ENCODE measurements around the gene ZDHHC24.
A peak's percentile ranks its signal among the peaks of the same experiment; 100 is the strongest.
"Not testable (repeated sequence)": the region's sequence is repeated elsewhere in the genome, so short reads cannot be mapped to it uniquely, and the experiment has no call there.

ZDHHC24 gene

DNA sequence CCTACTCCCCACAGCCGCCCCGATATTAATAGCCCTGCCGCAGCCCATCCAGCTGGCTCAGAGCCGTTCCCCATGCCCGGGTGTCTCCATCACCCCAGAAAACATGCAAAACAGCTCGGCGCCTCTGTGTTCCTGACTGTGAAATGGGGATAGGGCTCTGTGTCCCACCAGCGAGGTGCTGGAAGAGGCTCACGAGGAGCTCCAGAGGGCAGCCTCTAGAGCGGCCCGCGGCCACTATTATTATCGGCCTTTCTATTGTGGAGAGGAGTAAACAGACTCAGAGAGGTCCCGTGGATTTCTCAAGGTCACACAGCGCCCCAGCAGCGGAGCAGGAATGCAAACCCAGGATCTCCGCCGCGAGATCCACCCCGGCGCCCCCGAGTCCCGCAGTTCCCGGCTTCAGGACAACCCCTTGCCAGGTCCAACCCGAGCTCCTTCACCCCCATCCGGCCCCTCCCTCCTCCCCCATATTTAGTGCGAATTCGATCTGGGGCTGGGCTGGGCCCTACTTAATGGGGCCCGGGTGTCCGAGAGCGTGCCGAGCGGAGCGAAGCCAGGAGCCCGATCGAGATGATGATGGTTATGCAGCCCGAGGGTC is 619 bp upstream of the ZDHHC24 start, which contains the start of gene ACTN3:
Gene ACTN3, plus strand, starts transcription at position 536 of the 598 bp plus-strand sequence. Its CDS starts 35 bp downstream, at position 571.
- DNase-seq (ENCODE audit: low read depth, low spot score): peak; percentile 50

DNA sequence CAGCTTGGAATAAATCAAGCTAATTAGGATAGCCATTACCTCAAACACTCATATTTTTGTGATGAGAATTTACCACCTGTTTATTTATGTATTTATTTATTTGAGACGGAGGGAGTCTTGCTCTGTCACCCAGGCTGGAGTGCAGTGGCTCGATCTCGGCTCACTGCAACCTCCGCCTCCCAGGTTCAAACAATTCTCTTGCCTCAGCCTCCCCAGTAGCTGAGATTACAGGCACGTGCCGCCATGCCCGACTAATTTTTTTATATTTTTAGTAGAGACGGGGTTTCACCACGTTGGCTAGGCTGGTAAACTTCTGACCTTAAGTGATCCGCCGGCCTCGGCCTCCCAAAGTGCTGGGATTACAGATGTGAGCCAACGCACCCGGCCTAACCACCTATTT is 896 bp downstream of the ZDHHC24 start:
- DNase-seq (ENCODE audit: low read depth, low spot score): not testable (repeated sequence)

DNA sequence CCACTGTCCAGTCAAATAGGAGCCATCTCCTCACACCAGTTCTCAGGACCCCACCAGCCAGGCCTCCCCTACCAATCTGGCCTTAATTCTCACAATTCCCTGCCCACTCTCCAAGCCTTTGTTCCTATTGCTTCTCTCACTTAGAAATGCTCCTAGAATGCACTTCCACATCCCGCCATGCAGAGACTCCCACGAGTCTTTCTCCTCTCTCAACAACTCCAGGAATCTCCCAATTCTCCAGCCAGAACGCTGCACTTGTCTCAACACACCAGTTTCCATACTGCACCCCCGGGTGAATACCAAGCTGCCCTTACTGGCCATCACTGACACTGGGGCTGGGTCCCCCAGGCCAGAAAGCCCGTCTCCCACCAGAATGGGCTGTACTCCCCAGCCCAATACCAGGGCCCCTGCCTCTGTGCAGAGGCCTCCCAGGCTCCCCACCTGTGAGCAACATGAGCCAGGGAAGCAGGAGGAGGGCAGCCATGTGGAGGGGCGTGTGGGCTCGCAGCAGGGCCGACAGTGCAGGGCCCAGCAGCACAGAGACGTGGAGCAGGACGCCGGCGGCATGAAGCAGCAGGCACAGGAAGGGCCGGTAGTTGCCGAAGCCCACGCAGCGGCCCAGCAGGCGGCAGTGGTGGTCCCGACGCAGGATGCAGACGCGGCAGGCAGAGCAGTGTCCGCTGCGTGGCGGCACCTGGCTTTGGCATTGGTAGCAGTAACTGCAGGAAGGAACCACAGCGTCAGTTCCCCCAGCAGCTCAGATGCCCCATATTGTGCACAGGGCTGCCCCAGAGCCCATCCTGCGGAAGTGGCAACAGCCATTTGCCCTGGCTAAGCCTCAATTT is 2.4 kb downstream of the ZDHHC24 start:
- no peak for DNase-seq (ENCODE audit: low read depth, low spot score)

DNA sequence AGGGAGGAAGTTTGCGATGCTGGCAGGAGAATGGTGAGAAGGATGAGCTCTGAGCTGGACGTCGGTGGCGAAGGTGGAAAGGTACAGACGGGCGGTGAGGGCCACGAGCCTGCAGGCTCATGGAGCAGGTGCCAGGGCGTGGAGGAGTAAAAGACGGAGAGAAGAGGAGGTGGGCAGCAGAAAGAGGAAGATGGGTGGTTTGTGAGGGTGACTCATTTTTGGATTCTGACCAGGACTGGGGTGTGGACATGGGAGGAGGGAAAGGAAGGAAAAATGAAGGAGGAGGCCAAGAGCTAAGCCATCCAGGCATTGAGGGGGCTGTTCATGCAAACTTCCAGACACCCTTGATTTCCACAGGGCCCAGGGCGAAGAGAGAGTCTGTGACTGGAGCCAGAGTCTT is 3.5 kb downstream of the ZDHHC24 start:
- DNase-seq (ENCODE audit: low read depth, low spot score): no peak

DNA sequence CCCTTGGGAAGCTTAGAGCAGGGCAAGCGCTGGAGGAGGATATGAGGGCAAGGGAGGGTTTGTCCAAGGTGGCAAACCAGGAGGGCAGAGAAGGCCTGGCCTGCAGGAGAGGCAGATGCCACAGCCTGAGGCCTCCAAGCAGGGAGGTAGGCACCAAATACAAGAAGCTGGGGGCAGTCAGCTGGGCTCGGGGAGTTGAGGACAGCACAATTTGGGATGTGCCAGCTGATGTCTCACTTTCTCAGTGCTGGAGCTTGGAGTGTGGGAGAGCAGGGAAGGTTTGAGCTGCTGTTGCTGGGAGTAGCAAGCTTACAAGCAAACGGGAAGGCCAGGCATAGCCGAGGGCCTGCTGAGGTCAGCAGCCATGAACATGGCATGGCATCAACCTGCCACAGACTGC is 4.0 kb downstream of the ZDHHC24 start:
- DNase-seq (ENCODE audit: low read depth, low spot score): no peak

DNA sequence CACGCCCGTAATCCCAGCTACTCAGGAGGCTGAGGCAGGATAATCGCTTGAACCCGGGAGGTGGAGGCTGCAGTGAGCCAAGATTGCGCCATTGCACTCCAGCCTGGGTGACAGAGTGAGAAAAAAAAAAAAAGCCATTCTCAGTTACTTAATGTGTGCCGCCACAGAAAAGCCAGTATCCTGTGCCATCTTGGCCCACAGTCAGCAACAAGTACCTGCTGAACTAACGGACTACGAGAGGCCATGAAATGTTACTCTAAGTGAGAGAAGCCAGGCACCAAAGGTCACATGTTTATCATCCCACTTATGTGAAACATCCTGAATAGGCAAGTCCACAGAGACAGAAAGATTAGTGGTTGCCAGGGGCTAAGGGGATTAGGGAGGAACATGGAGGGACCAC is 5.2 kb downstream of the ZDHHC24 start:
- DNase-seq (ENCODE audit: low read depth, low spot score): not testable (repeated sequence)

DNA sequence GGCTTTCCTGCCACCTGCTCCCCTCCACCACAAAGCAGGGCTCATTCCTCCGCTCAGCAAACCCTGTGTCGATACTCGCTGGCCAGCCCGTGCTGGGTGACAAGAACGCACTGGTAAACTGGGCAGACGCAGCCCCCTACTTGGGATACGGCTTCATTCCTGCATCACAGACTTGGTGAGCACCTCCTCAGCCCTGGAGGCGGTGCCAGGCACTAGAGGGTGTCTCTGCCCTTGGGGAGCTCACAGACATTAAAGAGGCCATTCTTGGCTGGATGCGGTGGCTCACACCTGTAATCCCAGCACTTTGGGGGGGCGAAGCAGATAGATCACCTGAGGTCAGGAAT is 6.0 kb downstream of the ZDHHC24 start:
- no peak for DNase-seq (ENCODE audit: low read depth, low spot score)

DNA sequence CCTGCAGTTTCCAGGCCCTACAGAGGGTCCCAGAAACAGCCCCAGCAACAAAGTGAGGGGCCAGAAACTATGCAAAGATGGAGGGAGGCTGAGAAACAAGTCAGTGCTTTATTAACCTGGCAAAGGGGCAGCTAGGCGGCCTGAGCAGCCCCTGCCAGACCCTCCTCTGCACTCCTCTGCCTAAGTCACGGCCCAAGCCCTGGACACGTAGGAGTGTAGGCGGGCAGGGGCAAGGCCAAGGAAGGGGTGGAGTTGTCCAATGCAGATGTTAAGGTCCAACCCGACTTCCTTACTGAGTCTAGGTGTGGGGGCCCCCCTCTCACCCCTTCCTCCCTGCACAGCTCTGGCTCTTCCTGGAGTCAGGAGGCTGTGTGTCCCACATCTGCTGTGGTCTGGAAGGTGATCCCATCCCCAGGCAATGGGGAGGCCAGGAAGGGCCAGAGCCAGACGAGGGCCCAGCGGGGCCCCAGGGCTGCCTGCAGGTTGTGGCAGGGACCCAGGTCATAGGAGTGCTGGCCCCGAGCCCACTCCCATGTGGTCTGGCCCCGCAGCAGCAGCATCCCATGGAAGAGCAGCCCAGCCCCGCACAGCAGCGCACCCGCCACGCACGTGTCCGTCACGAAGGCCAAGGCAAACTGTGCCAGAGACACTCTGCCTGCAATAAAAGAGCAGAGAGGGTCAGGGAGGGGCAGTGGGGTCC is 6.5 kb downstream of the ZDHHC24 start:
- DNase-seq (ENCODE audit: low read depth, low spot score): no peak

DNA sequence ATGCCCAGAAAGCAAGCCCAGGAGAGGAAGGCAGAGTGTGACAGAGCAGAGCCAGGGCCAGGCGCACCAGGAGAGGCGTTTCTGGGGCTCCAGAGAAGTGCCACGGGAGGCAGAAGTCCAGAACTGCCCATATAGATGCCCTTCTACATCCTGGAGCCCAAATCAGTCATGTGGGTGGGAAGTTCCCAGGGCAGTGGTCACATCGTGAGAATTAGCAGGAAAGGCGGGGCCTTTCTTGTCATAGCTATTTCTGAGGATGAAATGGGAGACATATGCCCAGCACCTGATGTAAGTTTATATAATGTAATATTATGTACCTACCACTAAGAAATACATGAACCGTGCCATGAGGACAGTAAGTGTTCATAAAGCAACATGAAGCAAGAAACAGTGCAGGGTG is 13.1 kb downstream of the ZDHHC24 start:
- no peak for DNase-seq (ENCODE audit: low read depth, low spot score)

DNA sequence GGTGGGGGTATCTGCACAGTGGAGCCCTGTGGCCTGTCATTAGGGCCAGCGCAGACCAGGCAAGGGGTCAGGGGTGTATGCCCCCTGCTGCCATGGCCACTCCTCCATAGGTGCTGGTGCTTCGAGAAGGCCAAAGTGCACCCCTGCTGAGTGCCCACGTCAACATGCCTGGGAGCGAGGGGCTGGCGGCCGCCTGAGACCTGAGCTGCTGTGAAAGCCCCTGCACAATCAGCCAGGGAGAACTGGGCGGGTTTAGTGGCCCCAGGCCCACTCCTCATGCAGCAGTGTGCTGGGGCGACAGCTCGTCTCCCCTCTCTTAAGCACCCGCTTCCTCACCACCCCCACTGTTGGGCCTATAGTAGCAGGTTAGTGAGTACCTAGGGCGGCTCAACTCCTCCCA is 14.0 kb downstream of the ZDHHC24 start:
- DNase-seq (ENCODE audit: low read depth, low spot score): no peak

DNA sequence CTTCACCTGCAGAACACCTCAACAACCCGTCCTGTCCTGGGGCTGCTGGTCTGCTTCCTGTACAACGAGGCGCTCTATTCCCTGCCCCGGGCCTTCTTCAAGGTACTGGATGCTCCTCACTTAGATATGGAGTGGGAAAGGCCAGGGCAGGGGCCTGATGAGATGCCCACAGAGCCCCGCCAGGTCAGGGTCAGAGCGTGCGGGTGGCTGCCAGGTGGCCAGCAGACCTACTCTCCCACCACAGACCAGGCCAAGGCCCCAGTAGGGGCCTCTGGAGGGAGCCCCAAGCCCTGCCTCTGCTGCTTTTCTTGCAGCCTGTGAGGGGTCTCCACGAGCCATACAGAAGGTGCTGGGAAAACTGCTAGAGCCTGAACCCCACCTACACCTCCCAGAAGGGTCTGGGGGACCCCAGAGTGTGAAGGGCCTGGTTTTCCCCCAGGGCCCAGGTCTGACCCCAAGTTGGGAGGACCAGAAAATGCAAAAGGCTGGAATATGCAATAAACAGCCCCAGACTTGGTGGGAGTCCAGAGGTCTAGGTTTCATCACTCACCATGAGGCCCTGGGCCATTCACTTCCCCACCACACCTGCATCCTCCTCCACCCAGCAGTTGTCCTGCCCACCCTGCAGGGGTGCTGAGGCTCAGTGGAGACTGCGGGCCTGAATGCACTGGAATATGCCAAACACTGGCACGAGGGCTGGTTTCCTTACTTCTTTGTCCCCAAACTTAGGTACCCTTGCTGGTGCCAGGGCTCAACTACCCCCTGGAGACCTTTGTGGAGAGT is 14.7 kb downstream of the ZDHHC24 start:
- no peak for DNase-seq (ENCODE audit: low read depth, low spot score)

DNA sequence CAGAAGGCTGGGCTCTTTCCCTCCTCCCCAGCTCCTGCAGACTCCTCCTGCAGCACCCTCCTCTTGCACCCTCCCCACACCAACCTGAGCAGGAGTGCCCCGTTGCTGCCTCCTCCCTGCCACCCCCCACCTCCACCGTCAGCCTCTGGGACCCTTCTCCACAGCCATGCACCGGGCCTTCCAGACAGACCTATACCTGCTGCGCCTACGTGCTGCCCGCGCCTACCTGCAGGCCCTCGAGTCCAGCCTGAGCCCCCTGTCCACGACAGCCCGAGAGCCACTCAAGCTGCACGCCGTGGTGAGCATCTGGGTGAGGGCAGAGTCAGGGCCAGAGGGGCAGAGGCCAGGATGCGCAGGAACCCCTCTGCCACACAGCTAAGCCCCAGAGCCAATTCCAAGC is 16.2 kb downstream of the ZDHHC24 start:
- no peak for DNase-seq (ENCODE audit: low read depth, low spot score)

DNA sequence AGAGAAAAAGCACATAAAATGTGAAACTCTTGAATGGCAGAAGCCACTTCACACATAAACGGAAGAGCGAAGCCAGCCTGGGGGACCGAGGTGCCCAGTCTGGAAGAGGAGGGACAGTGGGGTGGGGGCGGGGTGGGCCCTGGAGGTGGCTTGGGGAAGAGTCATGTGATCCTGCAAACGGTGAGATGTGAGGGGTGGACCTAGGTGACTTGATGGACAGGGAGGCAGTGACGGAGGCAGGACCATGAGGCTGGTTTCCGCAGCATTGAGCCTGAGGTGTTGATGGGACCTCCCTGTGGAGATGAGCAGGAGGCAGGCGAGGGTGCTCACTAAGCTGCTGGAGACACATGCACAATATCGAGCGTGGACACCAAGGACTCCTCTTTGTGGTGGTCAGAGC is 16.8 kb downstream of the ZDHHC24 start:
- no peak for DNase-seq (ENCODE audit: low read depth, low spot score)

DNA sequence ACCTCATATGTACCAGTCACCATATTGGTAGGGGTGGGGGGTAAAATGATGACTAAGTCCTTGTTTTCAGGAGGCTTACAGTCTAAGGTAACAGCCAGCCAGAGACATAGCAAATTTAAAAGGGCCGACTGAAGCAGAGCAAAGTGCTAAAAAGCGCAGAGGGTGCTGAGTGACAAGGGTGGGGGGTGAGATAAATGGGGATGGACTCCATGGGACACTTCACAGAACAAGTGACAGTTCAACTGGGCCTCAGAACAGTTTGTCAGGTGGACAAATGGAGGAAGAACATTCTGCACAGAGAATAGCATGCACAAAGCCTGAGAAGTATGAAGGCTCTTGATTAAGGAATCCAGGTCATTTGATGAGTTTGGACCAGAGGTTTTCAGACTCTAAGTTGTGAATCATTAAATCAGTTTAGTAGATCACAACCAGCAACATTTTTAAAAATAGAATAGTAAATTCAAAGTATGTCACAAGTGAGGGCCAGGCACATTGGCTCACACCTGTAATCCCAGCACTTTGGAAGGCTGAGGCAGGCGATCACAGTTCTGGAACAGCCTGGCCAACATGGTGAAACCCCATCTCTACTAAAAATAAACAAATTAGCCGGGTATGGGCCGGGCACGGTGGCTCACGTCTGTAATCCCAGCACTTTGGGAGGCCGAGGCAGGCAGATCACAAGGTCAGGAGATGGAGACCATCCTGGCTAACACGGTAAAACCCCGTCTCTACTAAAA is 21.4 kb downstream of the ZDHHC24 start:
- no peak for DNase-seq (ENCODE audit: low read depth, low spot score)

DNA sequence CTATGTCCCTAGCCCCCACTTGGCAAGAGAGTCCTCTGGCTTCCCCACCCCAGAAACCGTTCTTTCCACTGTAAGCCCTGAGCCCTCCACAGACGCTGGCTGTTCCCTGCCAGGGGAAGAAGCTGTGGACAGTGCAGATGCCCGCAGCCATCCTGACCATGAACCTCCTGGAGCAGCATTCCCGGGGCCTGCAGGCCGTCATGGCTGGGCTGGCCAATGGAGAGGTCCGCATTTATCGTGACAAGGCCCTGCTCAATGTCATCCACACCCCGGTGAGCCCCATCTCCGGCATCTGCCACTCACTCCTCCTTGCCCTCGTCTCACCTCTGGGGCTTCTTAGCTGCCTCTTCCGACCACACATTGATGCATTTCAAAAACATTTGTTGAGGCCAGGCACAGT is 22.2 kb downstream of the ZDHHC24 start:
- no peak for DNase-seq (ENCODE audit: low read depth, low spot score)

DNA sequence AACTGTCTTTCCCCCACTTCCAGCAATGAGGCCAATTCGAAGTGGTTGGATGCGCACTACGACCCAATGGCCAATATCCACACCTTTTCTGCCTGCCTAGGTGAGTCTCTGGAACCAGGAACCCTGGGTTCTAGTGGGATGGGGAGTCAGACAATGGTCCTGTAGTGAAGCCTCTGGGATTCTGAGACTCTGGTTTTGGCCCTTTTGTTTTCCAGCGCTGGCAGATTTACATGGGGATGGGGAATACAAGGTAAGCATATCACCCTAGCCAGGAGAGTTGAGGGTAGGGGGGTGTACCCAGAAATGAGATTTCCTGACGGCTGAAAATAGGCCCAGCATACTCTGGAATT is 34.9 kb downstream of the ZDHHC24 start:
- no peak for DNase-seq (ENCODE audit: low read depth, low spot score)

DNA sequence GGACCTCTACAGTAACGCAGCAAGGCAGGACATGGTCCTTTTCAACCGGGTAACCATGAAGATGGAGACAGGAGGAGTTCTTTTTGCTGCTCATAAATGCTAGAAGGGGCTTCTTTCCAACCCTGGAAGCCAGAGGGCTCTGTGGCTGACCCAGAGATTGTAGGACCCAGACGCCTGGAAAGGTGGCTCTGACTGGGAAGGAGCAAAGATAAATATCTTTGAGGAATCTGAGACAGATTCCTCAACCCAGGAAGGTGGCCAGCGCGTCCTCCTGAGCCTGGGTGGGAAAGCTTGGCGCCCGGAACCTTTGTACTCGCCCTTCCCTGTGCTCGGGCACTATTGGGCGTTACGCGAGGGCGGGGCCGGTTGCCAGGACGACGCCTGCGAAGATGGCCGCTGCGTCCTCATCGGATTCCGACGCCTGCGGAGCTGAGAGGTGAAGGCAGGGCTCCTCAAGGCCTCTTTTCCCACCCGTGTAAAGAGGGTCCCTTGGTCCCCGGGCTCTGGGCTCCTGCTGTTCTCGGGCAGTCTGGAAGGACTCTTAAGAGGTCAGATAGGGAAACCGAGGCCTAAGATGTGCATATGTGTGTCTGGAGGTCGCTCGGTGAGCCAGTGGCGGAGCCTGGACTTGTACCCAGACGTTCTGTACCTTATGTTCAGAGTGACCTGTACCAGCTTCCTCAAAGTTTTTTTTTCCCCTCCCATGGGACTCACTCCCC is 35.4 kb downstream of the ZDHHC24 start, which contains the start of gene BBS1:
Gene BBS1, plus strand, starts transcription at position 365 of the 719 bp plus-strand sequence. Its CDS starts 25 bp downstream, at position 390.
- DNase-seq (ENCODE audit: low read depth, low spot score): no peak

DNA sequence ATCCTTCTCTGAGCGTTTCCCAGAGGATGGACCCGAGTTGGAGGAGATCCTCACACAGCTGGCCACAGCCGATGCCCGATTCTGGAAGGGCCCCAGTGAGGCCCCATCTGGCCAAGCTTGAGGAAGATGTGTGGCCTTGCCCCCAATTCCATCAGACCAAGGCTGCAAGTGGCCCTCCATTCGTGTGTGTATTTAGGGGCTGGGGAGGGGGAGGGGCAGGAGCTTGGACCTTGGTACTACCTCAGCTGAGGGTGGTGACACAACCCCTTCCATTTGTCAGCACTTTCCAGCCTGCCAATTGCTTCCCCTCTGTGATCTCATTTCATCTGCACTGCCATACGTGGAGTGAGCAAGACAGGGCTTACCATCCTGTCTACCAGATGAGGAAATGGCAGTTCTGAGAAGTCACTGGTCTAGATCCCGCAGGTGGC is 36.7 kb downstream of the ZDHHC24 start:
- DNase-seq (ENCODE audit: low read depth, low spot score): no peak

DNA sequence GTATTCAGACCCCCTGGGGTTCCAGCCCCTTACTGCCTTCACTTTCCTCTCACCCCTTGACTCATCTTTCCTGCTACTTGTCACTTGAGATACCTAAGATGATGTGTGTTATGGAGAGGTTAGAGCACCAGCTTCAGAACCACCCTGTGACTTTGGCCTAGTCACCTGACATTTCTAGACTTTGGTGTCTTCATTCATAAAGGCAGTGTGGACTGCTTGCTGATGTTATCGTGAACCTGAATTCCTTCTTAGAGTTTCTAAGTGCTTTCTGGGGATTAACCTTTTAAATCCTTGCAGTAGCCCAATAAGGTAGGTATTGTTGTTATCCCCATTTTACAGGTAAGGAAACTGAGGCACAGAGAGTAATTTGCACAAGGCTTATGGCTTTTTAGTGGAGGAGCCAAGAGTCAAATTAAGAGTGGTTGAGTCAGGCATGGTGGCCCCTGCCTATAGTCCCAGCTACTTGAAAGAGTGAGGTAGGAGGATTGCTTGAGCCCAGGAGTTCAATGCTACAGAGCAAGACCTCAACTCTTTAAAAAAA is 40.5 kb downstream of the ZDHHC24 start:
- no peak for DNase-seq (ENCODE audit: low read depth, low spot score)

DNA sequence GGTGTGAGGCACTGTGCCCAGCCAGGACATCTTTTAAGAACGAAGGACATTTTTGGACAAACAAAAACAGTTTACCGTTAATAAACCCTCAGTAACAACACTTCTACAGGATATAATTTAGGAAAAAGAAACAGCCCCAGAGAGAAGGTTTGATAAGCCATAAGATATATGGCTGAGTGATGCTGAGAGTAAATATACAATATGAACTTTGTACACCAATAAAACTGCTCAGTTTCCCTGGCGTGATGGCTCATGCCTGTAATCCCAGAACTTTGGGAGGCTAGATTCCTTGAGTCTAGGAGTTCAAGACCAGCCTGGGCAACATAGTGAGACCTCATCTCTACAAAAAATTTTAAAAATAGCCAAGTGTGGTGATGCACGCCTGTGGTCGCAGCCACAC is 47.3 kb downstream of the ZDHHC24 start:
- DNase-seq (ENCODE audit: low read depth, low spot score): no peak
